Sciatic nerve (tissue), 2 donors: ENCODE measurements around the gene PPAN. TPM values are rescaled to one million over a fixed set of nuclear protein-coding genes. Genes with fewer than 3 reads are reported as not detected.

Source experiments
- ATAC-seq: fragments of 200-7000 bp; cut with Tn5 transposase; one replicate; pipeline ENCODE4 v1.9.1; 2020; ENCODE audit warnings: mild to moderate bottlenecking, moderate library complexity
- DNase-seq: peaks from one replicate; pipeline ENCODE4 v3.0.0-alpha.2; 2020; ENCODE audit warnings: low spot score
- intact Hi-C: fragments of 100-400 bp; cut with DNase I; formaldehyde crosslinking; loops from one replicate; pipeline ENCODE4 v1.14.2; 2022
- total RNA-seq: library from RNA; stranded (reverse); fragmentation: NEBNext Ultra II Directional; extraction: Animal tissue kit (Norgen Biotek cat#: 25700); gene quantifications from one replicate; pipeline ENCODE4 v1.2.1, GENCODE V29; 2021
- donor health status: DM: no; HTN: no; CAD: no.
- donor health status: DM: no; HTN: no; CAD: no.

PPAN gene
- total RNA-seq, 1 donor from 2014 or later: 31.3 TPM

DNA sequence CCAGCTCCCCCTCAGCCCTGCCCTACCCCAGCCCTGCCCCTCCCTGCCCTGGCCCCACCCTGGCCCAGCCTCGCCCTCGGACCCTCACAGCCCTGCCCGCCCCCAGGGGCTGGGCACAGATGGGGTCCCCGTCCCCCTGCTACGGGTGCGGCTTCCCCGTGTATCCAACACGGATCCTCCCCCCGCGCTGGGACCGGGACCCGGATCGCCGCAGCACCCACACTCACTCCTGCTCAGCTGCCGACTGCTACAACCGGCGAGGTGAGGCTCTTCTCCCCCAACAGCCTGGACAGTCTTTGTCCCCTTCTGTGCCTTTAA, 14.8 kb upstream of the PPAN start:
- ATAC-seq: no peak
- DNase-seq: no peak
- intact Hi-C loops: no loop called here

DNA sequence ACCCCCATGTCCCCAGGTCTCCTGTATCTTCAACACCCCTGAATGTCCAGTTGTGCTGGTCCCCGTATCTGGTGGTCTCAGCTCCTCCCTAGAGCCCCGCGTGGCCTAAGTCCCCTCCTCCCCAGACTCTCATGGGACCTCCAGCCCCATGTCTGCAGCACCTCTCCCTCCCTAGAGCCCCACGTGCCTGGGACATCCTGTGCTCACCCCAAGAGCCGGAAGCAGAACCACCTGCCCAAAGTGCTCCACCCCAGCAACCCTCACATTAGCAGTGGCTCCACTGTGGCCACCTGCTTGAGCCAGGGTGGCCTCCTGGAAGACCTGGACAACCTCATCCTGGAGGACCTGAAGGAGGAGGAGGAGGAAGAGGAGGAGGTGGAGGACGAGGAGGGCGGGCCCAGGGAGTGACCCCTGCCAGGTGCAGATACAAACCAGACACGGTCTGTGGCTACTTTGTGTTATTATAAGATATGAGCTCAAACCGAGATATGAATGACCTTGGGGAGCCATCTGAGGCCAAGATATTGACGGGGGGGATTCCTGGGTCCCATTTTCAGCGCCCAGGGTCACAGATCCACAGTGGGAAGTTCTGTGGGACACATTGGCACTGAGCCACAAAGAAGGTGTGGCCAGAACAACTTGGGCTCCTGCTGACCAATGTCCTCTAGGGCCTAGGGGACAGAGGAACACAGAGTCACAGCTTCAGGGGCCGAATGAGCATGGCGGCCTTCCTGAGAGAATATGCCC, 14.1 kb upstream of the PPAN start:
- no peak for DNase-seq
- intact Hi-C loops: no loop called here
- ATAC-seq: no peak

DNA sequence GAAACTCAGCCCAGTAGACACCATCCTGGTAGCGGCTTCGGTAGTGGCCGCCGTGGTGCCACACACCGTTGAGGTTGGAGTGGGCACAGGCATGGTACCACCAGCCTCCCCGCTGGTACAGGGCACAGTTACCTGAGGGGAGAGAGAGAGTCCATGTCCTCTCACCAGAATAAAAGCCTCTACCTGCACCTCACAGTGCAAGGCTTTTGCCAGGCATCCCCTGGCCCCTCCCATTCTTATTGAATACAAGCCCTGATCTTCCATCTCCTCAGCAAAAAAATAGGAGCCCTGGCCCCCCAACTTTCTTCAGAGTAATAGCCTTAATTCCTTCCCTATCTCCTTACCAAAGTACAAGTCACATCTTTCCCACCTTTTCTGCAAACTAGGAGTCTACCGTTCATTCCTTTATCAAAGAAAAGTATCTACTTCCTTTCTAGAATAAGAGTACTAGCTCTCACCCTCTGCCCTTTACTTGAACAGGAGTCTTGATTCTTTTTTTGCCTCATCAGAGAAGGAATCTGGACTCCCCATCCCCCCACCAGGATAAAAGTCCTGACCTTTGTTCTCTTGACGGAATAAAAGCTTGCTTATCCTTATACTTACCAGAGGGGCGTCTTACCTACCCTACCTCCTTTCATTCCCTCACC, 13.4 kb upstream of the PPAN start:
- intact Hi-C loops: no loop called here
- DNase-seq: no peak
- no peak for ATAC-seq

DNA sequence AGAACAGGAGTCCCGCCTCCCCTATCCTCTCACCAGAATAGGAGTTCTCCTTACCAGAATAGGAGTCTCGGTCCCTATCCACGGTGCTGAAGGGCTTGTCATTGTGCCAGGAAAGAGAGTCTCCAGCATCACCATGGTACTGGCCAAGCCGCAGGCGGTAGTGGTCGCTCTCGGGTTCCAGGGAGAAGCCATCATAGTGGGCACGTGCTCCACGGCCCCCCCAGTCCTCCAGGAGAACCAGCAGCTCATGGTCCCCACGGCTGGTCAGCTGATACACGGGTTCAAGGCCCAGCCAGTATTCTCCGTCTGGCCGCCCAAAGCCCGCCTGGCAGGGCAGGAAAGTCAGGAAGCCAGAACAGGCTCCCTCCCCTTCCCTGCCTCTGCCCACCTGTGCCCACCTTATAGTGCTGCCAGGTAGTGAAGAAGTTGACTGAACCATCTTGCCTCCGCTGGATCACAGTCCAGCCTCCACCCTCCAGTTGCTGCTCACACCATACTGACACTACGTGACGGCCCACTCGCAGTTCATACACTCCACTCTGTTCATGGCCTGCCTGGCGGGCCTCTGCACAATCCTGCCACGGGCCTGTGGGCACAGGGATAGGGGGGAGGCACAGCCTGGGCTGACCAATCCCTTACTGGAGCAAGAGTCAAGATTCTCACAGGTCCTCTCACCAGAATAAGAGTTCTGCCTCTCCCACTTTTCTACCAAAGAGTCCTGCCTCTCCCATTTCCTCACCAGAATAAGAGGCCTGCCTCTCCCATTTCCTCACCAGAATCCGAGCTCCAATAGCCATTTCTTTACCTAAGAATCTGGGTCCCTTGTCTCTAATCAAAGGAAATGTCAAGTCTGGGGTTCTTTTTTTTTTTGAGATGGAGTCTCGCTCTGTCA, 12.6 kb upstream of the PPAN start:
- intact Hi-C loops: no loop called here
- DNase-seq: no peak
- no peak for ATAC-seq

DNA sequence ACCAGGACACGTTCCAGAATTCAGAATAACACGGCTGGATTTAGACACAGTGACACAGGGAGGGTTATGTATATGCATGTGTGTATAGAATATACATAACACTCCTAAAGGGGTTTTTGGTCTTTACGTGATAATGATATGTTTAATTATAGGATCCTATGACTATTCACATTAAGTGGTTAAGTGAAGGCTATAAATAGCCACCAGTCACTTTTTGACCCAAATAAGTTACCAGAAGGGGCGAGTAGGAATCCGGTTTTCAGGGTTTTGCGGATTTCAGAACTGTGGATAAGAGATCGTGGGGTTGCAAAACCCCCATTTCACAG, 10.6 kb upstream of the PPAN start:
- DNase-seq (no peak), ATAC-seq (no peak)
- intact Hi-C loops: no loop called here

DNA sequence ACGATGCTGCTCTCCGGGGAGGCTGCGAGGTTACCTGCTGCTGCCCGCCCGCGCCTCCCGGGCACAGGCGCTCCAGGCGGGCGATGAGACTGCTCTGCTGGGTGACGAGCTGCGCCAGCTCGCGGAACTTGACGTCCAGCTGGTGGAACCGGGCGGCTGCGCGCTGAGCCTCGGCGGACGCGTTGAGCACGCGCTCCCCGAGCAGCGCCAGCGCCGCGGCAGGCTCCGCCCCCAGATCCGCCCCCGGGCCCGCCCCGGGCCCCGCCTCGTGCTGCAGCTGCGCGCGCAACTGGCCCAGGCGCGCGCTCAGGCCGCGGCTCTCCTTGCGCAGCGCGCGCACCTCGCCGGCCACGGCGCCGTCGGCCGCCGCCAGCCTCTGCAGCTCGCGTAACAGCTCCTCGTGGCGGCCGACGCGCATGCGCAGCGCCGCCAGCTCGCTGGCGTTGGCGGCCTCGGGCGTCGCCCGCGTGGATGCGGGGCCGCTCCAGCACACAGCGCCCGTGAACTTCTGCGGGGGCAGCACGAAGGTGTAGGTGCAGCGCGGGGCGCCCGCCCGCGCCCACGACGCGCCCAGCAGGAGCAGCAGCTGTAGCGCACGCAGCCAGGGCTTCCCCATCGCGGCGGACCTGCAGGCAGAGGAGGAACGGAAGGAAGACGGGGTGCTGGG, 10.1 kb upstream of the PPAN start:
- intact Hi-C loops: no loop called here
- ATAC-seq: peak; percentile 87
- DNase-seq: peak; percentile 93

DNA sequence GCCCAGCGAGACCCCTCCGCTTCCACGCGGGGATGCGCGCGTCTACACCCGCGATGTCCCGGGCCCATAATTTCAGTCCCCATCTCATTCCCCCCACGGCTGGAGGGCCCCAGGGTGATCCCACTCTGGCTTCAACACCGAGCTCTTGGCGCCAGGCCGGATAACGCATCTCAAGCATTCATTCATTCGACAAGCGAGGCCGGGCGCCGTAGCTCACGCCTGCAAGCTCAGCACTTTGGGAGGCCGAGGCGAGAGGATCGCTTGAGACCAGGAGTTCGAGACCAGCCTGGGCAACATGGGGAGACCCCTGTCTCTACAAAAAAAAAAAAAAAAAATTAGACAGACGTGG, 9.6 kb upstream of the PPAN start:
- ATAC-seq (no peak), DNase-seq (peak; percentile 75)
- intact Hi-C loops: no loop called here

DNA sequence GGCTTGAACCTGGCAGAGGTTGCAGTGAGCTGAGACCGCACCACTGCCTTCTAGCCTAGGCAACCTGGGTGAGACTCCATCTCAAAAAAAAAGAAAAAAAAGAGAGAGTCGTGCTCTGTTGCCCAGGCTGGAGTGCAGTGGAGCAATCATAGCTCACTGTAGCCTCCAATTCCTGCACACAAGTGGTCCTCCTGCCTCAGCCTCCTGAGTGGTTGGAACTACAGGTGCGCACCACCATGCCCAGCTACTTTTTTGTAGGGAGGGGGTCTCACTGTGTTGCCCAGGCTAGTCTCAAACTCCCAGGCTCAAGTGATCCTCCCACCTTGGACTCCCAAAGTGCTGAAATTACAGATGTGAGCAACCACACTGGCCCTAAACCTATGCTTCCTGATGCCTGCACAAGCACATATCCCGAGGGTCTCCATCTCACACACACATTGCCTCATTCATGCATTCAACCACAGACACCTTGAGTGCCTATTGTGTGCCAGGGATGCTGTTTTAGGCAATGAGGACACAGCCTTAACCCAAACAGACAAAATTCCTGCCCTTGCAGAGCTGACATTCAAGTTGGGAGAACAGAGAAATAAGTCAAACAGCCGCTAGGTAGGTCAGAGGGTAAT, 5.9 kb upstream of the PPAN start:
- intact Hi-C loops: loop anchor here (10.0 kb wide), 1 partner anchor 165 kb away; the partner anchor contains the start of gene OLFM2
- DNase-seq: no peak
- ATAC-seq: no peak

DNA sequence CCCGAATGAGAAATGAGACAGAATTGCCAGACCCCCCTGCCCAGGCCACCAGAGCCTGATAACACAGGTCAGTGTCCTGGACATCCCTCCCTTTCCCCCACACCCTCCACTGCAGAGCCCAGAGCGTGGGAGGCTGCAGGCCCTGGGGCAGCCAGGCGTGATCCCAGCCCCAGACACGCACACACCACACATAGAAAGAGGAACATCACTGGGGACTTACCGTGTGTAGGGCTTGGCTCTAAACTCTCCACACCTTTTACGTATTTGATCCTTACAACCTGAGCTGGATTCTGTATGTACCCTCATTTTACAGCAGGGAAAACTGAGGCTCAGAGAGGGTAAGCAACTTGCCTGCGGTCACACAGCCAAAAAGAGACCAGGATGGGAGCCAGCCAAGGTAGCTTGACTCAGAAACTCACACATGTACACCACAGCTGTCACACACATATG, 3.4 kb upstream of the PPAN start:
- no peak for ATAC-seq
- no peak for DNase-seq
- intact Hi-C loops: loop anchor here (10.0 kb wide), 1 partner anchor 168 kb away; the partner anchor contains the start of gene OLFM2

DNA sequence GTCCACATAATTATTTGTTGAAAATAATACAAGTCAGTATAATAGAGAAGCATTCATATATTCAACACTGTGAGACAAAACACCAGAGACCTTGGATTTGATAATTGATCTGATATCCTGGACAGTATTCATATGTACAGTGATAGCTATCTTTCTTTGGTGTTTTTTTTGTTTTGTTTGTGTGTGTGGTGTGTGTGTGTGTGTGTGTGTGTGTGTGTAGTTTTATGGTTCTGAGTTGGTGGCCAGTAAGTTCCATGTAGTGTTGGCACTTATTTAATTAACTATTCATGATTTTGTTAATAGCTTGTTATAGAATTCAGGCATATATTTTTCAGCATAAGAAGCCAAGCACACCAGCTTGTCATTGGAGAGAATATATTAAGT, 2.0 kb upstream of the PPAN start:
- intact Hi-C loops: loop anchor here (10.0 kb wide), 1 partner anchor 169 kb away; the partner anchor contains the start of gene OLFM2
- ATAC-seq: no peak
- no peak for DNase-seq

DNA sequence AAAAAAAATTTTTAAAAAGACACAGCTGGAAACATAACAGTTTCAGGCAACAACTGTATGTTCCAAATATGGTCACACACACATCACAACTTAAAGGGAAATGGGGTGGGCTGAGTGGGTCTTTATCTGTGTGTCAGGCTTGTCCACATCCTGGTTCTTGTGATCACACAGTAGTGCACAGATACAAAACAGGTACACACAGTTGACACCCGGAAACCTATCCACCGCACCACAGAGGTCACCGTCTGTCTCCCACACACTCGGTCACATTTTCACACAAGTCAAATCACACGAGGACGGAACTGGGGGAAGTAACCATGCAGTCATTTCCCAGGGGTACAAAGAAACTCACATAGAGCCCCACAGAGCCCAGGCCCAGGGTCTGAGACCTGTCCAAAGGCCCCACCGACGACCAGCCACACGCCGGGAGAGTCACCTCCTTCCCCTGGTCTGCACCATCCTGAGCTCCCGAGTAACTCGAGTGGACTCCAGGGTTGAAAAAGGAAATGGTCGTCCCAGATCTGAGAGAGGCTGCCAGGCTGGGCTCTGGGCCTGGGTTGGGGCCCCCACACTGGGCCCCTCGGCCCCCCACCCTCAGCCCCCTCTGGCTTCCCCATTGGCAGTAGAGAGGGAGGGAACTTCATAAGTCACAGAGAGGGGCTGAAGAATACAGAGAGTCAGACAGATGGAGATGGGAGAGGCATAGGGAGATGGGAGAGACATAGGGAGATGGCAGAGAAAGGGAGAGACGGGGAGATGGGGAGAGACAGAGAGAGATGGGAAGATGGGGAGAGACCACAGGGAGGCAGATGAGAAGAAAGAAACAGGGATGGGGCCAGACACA, 1.3 kb upstream of the PPAN start:
- intact Hi-C loops: loop anchor here (10.0 kb wide), 1 partner anchor 170 kb away; the partner anchor contains the start of gene OLFM2
- ATAC-seq (no peak), DNase-seq (no peak)

DNA sequence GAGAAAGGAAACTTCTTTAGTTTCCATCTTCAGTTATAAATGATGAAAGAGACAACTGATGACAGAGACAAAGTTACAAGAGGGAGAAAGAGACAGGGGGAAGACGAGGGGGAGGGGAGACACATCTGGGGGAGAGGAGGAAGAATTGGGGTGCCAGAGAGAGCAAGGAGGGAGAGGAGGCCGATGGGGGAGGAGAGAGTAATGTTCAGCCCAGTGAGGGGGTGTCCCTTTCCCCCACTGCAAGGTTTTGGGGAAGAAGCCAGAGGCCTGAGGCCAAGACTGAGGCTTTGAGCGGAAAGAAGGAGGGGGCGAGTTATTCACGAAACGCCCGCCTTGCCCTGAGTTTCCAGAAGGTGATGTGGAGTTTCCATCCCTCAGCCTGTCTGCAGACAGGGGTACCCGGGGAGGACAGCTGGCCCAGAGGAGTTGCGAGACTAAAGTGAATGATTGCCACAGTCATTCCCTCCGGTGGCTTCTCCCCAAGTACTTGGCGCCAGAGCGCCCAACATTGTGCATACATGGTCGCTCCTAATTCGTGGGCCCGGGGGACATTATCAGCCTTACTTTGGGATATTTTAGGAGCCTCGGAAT, 558 bp upstream of the PPAN start:
- intact Hi-C loops: loop anchor here (10.0 kb wide), 1 partner anchor 171 kb away; the partner anchor contains the start of gene OLFM2
- DNase-seq: no peak
- peak; percentile 4 for ATAC-seq

DNA sequence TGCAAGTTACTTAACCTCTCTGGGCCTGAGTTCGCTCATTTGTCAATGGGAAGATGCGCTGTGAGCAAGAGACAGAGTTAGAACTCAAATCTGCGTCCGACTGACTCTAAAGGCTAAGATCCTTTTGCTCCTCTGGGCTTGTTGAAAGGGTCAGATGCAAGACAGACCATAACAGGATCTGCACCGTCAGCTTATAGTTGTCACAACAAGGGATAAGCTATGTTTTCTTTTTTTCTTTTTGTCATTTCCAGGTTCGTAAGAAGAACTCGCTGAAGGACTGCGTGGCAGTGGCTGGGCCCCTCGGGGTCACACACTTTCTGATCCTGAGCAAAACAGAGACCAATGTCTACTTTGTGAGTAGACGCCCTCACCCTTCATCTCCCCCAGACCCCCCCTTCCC, 1.1 kb downstream of the PPAN start:
- intact Hi-C loops: loop anchor here (10.0 kb wide), 1 partner anchor 172 kb away; the partner anchor contains the start of gene OLFM2
- ATAC-seq (no peak), DNase-seq (no peak)

DNA sequence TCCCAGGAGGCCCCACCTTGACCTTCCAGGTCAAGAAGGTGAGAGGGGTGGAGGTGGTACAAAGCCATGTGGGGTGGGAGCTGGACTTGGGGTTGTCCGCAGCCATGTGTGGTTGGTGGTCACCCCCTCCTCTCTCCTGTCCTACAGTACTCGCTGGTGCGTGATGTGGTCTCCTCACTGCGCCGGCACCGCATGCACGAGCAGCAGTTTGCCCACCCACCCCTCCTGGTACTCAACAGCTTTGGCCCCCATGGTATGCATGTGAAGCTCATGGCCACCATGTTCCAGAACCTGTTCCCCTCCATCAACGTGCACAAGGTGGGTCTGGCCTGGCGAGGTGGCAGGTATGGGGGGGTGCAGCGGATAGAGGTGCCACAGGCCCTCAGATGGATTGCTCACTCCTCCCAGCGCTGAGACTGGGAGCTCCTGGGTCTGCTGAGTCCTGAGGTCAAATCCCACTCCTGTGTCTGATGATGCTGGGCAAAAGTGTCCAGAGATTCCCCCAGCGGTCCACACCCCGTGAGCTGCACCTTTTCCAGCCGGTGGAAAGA, 1.7 kb downstream of the PPAN start:
- DNase-seq (no peak), ATAC-seq (no peak)
- intact Hi-C loops: loop anchor here (10.0 kb wide), 1 partner anchor 173 kb away; the partner anchor contains the start of gene OLFM2

DNA sequence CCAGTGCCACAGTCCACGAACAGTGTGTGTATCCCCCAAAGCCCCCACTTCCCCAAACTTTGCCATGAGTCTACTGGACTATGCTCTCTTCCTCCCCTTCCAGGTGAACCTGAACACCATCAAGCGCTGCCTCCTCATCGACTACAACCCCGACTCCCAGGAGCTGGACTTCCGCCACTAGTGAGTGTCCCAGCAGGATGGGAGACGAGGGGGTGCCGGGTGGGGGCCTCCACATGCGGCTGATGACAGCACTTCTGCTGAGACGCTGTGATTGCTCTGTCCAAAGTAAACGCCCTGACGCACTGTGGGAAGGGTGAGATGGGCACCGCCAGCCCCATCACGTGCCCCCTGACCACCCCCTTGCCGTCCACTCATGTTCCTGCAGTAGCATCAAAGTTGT, 3.4 kb downstream of the PPAN start:
- intact Hi-C loops: loop anchor here (10.0 kb wide), 1 partner anchor 175 kb away; the partner anchor contains the start of gene OLFM2
- DNase-seq (no peak), ATAC-seq (no peak)

DNA sequence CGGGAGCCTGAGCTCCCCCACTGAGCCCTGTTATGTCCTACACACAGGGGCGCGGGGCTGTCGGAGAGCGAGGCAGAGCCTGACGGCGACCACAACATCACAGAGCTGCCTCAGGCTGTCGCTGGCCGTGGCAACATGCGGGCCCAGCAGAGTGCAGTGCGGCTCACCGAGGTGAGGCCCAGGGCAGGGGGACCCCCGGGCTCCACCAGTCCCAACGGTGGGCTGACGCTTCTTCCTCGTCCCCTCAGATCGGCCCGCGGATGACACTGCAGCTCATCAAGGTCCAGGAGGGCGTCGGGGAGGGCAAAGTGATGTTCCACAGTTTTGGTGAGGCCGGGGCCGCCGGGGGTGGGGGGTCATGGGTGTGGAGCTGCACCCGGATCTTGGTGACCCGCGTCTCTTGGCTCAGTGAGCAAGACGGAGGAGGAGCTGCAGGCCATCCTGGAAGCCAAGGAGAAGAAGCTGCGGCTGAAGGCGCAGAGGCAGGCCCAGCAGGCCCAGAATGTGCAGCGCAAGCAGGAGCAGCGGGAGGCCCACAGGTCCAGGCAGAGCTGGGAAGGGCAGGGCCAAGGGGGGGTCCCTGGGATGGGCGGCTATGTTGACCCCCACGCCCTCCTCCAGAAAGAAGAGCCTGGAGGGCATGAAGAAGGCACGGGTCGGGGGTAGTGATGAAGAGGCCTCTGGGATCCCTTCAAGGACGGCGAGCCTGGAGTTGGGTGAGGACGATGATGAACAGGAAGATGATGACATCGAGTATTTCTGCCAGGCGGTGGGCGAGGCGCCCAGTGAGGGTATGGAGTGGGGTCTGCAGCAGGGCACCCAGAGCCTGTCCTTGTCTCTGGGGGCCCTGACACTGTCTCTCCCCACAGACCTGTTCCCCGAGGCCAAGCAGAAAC, 4.2 kb downstream of the PPAN start:
- DNase-seq (no peak), ATAC-seq (no peak)
- intact Hi-C loops: no loop called here
